NCI-H524 (cell line): ENCODE data around the gene SOWAHD.
"Not testable (repeated sequence)": the region's sequence is repeated elsewhere in the genome, so short reads cannot be mapped to it uniquely, and the experiment has no call there.

ENCODE experiments used
- DNase-seq, 2 experiments: peaks; one replicate each; lab custom pipeline; 2025; lab: John Stamatoyannopoulos, UW

SOWAHD gene

GRCh38 chrX:119758731-119759247 is 401 bp downstream of the SOWAHD start:
- peak in 1 of 2 experiments; percentile 9 for DNase-seq

- DNase-seq, result no peak
Measured at GRCh38 chrX:119759248-119759766, 919 bp downstream of the SOWAHD start.

- DNase-seq, result no peak
Measured at GRCh38 chrX:119760026-119760877, 1.9 kb downstream of the SOWAHD start.

- DNase-seq, result no peak
Measured at GRCh38 chrX:119762718-119763117, 4.3 kb downstream of the SOWAHD start.

- no peak for DNase-seq
Measured at GRCh38 chrX:119763181-119763580, 4.8 kb downstream of the SOWAHD start.

GRCh38 chrX:119763836-119764387 is 5.5 kb downstream of the SOWAHD start:
- DNase-seq, result no peak

- DNase-seq, result not testable (repeated sequence)
Measured at GRCh38 chrX:119768436-119768835, 10.0 kb downstream of the SOWAHD start.

- DNase-seq, result not testable (repeated sequence)
Measured at GRCh38 chrX:119769388-119769787, 11.0 kb downstream of the SOWAHD start.

- no peak for DNase-seq
Measured at GRCh38 chrX:119775517-119776238, 17.3 kb downstream of the SOWAHD start.

- no peak for DNase-seq
Measured at GRCh38 chrX:119778829-119779228, 20.4 kb downstream of the SOWAHD start.

GRCh38 chrX:119783026-119783425 is 24.6 kb downstream of the SOWAHD start:
- no peak for DNase-seq

- DNase-seq, result peak; percentile 5 to 33
Measured at GRCh38 chrX:119784747-119785446, 26.5 kb downstream of the SOWAHD start.

GRCh38 chrX:119790977-119791436 is 32.6 kb downstream of the SOWAHD start:
- peak; percentile 21 to 65 for DNase-seq

- peak; percentile 91 to 93 for DNase-seq
Measured at GRCh38 chrX:119791437-119792231, 33.2 kb downstream of the SOWAHD start, which contains the start of gene RPL39. Gene RPL39, minus strand, starts transcription at chrX:119791630. Its CDS starts 54 bp downstream, at chrX:119791576.

- DNase-seq, result no peak
Measured at GRCh38 chrX:119801253-119802221, 43.1 kb downstream of the SOWAHD start.

- no peak for DNase-seq
Measured at GRCh38 chrX:119802546-119802945, 44.2 kb downstream of the SOWAHD start.

- DNase-seq, result not testable (repeated sequence)
Measured at GRCh38 chrX:119808461-119808860, 50.1 kb downstream of the SOWAHD start.

GRCh38 chrX:119809185-119809666 is 50.8 kb downstream of the SOWAHD start:
- no peak for DNase-seq
